22Rv1 (cell line): ENCODE results near the gene INAFM2.
A peak's percentile ranks its signal among the peaks of the same experiment; 100 is the strongest.

Source experiments
- ZFX ChIP-seq: fragments of 450-650 bp; IDR thresholded peaks from 2 replicates; pipeline ENCODE4 v1.6.1; 2017; ENCODE audit warnings: antibody characterized with exemption, borderline replicate concordance
- TF ChIP-seq, protein P1 (sequence below): fragments of 450-650 bp; IDR thresholded peaks from 2 replicates; pipeline ENCODE4 v1.5.1; 2017; ENCODE audit warnings: mild to moderate bottlenecking

DNA sequence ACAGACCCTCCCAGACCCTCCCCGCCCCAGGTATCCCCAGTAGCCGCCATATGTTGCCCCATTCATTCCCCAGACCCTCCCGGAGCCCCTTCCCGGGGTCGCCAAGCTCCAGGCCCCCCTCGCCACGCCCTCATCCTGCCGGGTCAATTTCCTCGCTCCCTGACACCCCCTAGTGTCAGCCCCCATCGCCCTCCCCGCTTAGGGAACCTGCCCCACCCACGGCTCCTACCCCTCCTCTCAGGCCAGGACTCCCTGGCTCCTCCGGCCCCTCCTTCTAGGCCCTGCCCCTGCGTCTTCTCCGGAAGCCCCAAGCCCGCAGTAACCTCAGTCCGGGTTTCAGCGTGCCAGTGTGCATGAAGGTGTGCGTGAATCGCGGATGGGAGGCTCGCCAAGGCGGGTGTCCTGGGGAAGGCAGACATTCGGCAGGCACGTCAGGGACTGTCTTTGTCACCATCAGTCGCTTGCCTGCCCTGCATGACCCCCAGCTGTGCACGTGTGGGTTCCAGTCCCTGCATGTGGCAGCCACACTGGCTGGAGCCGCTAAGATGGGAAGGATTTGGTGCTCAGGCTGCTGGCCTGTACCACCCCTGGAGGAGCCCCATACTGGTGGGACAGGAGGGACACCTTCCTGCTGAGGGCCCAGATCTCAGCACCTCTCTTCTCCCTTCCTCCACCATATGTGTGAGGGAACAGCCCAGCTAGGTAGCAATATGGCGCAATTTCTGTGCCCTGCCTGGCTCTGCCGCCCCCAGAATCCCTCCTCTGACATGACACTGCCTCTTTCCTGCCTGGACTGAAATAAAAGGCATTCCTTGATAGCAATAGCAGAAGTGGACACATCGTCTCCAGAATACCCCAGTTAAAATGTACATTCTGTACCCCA, 35.2 kb downstream of the INAFM2 start:
- TF ChIP-seq, protein P1, sequence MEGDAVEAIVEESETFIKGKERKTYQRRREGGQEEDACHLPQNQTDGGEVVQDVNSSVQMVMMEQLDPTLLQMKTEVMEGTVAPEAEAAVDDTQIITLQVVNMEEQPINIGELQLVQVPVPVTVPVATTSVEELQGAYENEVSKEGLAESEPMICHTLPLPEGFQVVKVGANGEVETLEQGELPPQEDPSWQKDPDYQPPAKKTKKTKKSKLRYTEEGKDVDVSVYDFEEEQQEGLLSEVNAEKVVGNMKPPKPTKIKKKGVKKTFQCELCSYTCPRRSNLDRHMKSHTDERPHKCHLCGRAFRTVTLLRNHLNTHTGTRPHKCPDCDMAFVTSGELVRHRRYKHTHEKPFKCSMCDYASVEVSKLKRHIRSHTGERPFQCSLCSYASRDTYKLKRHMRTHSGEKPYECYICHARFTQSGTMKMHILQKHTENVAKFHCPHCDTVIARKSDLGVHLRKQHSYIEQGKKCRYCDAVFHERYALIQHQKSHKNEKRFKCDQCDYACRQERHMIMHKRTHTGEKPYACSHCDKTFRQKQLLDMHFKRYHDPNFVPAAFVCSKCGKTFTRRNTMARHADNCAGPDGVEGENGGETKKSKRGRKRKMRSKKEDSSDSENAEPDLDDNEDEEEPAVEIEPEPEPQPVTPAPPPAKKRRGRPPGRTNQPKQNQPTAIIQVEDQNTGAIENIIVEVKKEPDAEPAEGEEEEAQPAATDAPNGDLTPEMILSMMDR = peak; percentile 2; the same call in 1 of the 2 replicates
- TF ChIP-seq ZFX = no peak
